ENCODE results near the gene PCDH10.
"Not testable (repeated sequence)": the region's sequence is repeated elsewhere in the genome, so short reads cannot be mapped to it uniquely, and the experiment has no call there.

PCDH10 gene

GRCh38 chr4:133240451-133240850, 91.4 kb downstream of the PCDH10 start:
- not testable (repeated sequence) for DNase-seq

Measured in Kasumi-1 (cell line).